ENCODE results near the gene MPG. TPM values are rescaled to one million over a fixed set of nuclear protein-coding genes. Genes with fewer than 3 reads are reported as not detected.
"Not testable (repeated sequence)": the region's sequence is repeated elsewhere in the genome, so short reads cannot be mapped to it uniquely, and the experiment has no call there.

The MPG gene, protein sequence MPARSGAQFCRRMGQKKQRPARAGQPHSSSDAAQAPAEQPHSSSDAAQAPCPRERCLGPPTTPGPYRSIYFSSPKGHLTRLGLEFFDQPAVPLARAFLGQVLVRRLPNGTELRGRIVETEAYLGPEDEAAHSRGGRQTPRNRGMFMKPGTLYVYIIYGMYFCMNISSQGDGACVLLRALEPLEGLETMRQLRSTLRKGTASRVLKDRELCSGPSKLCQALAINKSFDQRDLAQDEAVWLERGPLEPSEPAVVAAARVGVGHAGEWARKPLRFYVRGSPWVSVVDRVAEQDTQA
- total RNA-seq: 129 and 253 TPM in 2 replicates

DNA sequence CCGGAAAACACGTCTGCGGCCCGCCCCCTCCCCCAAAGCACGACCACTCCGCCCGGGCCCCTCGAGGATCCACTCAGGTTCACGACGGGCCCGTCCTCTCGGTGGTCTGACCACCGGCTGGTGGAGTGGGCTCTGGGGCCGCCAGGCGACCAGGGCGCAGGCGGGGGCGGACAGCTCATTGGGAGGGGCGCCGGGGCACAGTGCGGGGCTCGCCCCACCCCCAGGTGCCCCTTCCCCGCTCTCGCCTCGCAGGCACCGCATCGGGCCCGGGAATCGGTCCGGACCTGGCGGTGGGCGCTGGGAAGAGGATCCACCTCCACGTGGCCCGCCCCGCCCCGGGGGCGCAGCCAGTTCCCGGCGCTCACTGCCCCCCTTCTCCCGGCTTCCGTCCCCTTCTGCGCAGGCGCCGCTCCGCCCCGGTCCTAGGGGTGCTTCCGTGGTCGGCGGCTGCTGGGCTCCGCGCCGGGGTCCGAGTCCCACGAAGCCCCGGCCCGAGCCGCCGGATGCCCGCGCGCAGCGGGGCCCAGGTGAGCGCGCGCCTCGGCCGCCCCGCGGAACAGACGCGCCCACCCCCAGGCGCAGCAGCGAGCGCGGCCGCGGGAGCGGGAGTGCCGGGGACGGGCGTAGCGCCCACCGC lies at the start of gene MPG:
Gene MPG (plus strand): TSS at position 419 of the 637 bp plus-strand sequence. CDS start 85 bp downstream, at position 504.
- DNase-seq (ENCODE audit: low read depth, low spot score): no peak

DNA sequence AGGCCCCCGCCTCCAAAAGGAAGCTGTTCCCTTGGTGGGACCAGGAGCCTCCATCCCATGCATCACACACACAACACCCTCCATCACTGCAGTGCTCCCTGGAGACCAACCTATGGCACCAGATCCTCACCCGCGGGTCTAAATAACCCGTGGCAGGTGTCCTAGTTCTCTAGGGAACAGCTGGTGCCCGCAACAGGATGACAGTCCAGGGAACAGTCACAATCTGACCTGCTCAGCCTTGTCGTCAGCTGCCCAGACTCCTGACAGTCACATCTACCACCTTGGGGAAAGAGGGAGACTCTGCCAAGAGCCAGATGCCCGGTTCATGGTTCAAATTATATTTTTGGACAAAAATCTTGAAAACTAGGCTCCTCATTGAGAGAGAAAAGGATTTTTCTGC lies 47.4 kb upstream of the MPG start:
- not testable (repeated sequence) for DNase-seq (ENCODE audit: low read depth, low spot score)

GRCh38 chr16:33154-33876 lies 44.7 kb upstream of the MPG start:
- not testable (repeated sequence) for DNase-seq (ENCODE audit: low read depth, low spot score)

DNA sequence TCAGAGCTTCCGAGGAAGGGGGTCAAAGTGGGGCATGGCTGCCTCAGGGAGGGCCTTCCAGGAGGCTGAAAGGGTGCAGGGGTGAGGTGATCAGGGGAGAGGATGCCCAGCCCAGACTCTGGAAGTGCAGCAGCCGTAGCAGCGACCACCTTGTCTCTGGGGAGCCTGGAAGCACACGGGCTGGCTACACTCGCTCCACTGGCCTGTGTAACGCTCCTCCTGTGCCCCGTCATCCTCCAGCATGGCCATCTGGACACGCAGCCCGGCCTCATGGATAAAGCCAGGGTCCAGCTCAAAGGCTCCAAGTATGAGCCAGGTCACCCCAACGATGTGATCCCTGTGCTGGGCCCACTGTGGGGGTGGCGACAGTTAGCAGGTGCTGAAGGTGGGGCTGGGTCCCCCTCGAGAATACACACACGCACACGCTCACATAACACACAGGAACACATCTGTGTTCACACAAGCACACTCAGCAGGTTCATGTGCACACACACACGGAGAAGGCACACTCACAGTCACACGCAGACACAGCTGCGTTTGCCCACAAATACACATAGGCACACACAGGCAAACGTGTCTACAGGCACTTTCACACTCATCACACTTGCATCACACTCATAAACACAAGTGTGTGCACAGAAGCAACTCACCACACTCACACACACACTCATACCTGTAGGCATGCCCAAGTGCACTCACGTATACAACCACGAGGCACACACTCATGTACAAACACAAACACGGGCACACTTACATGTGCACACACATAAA lies 44.0 kb upstream of the MPG start:
- no peak for DNase-seq (ENCODE audit: low read depth, low spot score)

- DNase-seq (ENCODE audit: low read depth, low spot score): no peak
Observed at GRCh38 chr16:34648-34987, 43.4 kb upstream of the MPG start.

- DNase-seq (ENCODE audit: low read depth, low spot score): no peak
Observed at GRCh38 chr16:35011-35677, 42.9 kb upstream of the MPG start.

GRCh38 chr16:35678-36305 lies 42.2 kb upstream of the MPG start:
- DNase-seq (ENCODE audit: low read depth, low spot score): no peak

GRCh38 chr16:36336-36984 lies 41.6 kb upstream of the MPG start:
- no peak for DNase-seq (ENCODE audit: low read depth, low spot score)

DNA sequence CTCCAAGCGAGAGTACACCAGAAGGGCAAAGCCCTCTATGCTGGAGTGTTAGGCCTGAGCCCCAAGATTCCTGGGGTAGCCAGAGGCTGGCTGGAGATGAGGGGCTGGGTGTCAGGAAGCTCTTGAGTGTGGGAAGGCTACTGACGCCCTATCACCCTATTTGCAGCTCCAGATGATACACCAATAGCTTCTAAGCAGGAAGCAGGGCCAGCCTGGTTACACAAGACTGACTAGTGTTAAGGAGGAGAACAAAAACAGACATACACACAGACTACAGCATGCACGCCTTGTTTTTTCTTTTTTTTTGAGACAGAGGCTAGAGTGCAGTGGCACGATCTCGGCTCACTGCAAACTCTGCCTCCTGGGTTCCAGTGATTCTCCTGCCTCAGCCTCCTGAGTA lies 40.5 kb upstream of the MPG start:
- DNase-seq (ENCODE audit: low read depth, low spot score): no peak

DNA sequence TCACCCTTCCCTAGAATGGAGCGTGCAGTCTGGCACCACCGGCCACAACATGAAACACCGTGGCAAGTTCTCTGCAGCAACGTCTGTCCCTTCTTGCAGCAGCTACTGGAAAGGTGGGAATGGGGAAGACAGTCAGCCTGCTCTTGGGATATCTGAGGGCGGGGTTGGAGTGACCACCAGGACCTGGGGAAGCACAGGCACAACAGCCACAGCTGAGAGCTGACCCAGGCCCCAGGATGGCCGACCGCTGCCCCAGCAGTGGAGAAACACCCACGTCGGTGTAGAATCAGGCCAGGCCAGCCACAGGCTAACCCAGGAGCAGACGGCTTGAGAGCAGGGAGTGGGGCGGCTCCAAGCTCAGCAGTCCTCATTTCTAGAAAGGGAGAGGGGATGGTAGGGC lies 39.8 kb upstream of the MPG start:
- not testable (repeated sequence) for DNase-seq (ENCODE audit: low read depth, low spot score)

GRCh38 chr16:38941-39892 lies 38.8 kb upstream of the MPG start:
- DNase-seq (ENCODE audit: low read depth, low spot score): no peak

GRCh38 chr16:41439-42068 lies 36.5 kb upstream of the MPG start:
- DNase-seq (ENCODE audit: low read depth, low spot score): no peak

GRCh38 chr16:42069-42457 lies 36.0 kb upstream of the MPG start:
- DNase-seq (ENCODE audit: low read depth, low spot score): no peak

DNA sequence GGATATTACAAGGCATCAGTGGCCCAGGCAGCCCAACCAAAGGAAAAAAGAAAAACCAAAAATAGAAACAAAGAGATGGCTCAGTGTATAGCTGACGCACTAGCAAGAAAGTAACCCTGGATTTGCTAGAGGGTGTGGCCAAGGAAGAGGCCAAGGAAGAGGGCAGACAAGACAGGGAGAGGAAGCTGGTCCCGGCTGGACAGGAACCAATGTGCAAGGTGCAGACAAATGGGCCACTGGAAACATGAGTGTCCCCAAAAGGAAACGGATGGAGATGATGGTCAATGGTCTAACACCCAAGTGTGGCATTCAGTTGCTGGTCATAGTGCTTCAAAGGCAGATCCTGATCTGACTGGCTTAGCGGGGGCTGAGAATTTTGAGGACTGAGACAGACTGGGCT lies 35.3 kb upstream of the MPG start:
- no peak for DNase-seq (ENCODE audit: low read depth, low spot score)

- DNase-seq (ENCODE audit: low read depth, low spot score): no peak
Observed at GRCh38 chr16:43294-43693, 34.7 kb upstream of the MPG start.

- no peak for DNase-seq (ENCODE audit: low read depth, low spot score)
Observed at GRCh38 chr16:44655-45054, 33.4 kb upstream of the MPG start.

DNA sequence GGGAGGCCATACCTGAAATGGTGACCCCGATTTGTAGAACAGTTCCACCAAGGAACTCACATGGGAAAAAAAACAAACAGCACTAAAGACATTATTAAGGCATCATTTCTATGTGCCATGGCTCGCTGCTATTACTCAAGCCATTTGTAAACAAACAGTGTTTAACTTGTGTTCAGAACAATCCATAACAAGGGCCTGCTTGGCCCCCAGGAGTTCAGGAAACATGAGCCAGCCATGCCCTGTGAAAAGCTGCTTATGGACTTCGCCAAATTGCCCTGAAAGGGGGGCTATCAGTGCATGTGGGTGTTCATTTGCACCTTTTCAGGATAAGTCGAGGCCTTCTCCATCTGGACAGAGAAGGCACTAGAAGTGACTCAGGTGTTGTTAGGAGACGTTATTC lies 32.6 kb upstream of the MPG start:
- no peak for DNase-seq (ENCODE audit: low read depth, low spot score)

- DNase-seq (ENCODE audit: low read depth, low spot score): not testable (repeated sequence)
Observed at GRCh38 chr16:46510-46909, 31.5 kb upstream of the MPG start.

GRCh38 chr16:47234-47633 lies 30.8 kb upstream of the MPG start:
- DNase-seq (ENCODE audit: low read depth, low spot score): no peak
